ENCODE measurements around the gene EHMT1.
"Not testable (repeated sequence)": the region's sequence is repeated elsewhere in the genome, so short reads cannot be mapped to it uniquely, and the experiment has no call there.

EHMT1 gene

DNA sequence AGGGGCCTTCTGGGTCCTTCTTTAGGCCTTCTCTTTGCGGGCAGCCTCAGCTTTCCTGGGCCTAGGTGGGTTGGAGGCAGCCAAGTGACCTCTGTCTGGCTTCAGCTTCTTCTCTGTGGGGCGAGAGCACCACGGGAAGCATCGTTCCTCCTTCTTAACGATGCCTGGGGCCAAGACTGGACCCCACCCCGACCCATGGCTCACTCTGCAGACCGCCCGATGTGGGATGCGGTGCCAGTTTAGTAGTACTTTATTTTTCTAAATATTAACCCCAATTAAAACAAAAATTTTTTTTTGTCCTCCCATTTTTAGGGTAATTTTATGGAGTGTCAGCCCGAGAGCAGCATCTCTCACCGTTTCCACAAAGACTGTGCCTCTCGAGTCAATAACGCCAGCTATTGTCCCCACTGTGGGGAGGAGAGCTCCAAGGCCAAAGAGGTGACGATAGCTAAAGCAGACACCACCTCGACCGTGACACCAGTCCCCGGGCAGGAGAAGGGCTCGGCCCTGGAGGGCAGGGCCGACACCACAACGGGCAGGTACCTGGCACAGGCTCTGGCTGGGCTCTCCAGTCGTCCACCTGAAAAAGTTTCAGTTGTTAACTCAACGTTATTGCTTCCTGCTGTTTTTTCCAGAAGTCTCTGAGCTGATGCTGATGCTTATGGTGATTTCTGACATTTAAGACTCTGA, 157.6 kb downstream of the EHMT1 start:
- Mint-ChIP-seq H3K36me3 (ENCODE audit: low read depth) (peaks cover 19% of the 10 kb centered on the region), H3K27ac (no peak overlapping the region), H3K9me3 (no peaks in the 10 kb centered on the region), H3K27me3 (ENCODE audit: low read depth) (no peaks in the 10 kb centered on the region), H3K4me3 (no peak overlapping the region), H3K4me1 (peaks cover 13% of the 10 kb centered on the region)
- TF ChIP-seq, protein P1, sequence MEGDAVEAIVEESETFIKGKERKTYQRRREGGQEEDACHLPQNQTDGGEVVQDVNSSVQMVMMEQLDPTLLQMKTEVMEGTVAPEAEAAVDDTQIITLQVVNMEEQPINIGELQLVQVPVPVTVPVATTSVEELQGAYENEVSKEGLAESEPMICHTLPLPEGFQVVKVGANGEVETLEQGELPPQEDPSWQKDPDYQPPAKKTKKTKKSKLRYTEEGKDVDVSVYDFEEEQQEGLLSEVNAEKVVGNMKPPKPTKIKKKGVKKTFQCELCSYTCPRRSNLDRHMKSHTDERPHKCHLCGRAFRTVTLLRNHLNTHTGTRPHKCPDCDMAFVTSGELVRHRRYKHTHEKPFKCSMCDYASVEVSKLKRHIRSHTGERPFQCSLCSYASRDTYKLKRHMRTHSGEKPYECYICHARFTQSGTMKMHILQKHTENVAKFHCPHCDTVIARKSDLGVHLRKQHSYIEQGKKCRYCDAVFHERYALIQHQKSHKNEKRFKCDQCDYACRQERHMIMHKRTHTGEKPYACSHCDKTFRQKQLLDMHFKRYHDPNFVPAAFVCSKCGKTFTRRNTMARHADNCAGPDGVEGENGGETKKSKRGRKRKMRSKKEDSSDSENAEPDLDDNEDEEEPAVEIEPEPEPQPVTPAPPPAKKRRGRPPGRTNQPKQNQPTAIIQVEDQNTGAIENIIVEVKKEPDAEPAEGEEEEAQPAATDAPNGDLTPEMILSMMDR (IDR thresholded peaks at IDR 0.05; ENCODE audit: unreplicated experiment in 3 of 3): no peak

DNA sequence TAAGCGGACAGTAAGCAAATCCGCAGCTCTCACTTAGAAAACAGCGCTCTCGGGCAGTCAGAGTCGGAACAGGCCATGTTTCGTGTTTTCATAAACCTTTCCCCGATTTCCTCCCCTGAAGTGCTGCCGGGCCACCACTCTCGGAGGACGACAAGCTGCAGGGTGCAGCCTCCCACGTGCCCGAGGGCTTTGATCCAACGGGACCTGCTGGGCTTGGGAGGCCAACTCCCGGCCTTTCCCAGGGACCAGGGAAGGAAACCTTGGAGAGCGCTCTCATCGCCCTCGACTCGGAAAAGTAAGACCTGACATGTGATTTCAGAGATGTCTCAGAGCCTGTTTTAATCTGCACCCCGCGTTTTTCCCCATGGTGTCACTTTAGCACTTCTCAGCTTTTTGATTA, 159.0 kb downstream of the EHMT1 start:
- Mint-ChIP-seq H3K27me3 (ENCODE audit: low read depth) (no peaks in the 10 kb centered on the region), H3K4me3 (no peak overlapping the region), H3K36me3 (ENCODE audit: low read depth) (peaks cover 19% of the 10 kb centered on the region), H3K9me3 (no peaks in the 10 kb centered on the region), H3K4me1 (peaks cover 10% of the 10 kb centered on the region), H3K27ac (no peak overlapping the region)
- TF ChIP-seq, protein P1 (IDR thresholded peaks at IDR 0.05; ENCODE audit: unreplicated experiment in 3 of 3): no peak

DNA sequence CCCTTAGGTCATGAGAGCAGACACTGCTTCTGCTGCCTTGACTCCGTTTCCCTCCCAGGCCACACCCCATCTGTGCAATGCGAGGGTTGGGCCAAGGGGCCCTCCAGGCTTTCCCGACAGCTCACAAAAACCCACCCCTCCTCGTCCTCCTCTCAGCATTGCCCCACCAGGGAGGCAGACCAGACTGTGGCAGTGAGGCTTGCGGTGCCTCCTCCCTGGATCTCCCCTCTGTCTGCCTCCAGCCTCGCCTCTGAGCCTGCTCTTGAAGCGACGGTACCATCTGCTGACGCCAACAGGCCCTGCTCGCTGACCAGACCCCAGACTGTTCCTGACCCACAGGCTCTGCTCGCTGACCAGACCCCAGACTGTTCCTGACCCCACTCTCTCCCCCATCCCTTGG, 159.5 kb downstream of the EHMT1 start:
- H3K4me1 Mint-ChIP-seq: peaks cover 16% of the 10 kb centered on the region

DNA sequence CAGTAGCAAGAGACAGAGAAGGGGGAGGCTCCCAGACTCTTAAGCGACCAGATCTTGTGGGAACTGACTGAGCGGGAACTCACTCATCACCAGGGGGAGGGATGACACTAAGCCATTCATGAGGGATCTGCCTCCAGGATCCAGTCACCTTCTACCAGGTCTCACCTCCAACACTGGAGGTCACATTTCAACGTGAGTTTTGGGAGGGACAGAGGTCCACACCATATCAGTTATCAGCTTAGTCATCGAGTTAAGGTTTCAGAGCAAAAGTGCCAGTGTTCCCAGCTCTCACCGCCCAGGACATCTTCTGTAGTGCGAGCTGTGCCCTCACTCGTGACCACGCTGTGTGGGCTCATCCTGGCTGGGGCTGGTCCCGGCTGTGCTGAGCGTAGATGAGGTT, 160.1 kb downstream of the EHMT1 start:
- no peaks in the 10 kb centered on the region for H3K9me3 Mint-ChIP-seq
- no peak overlapping the region for H3K27ac Mint-ChIP-seq
- peaks cover 22% of the 10 kb centered on the region for H3K4me1 Mint-ChIP-seq
- TF ChIP-seq, protein P1 (IDR thresholded peaks at IDR 0.05; ENCODE audit: unreplicated experiment in 3 of 3): no peak
- peaks cover 23% of the 10 kb centered on the region for H3K36me3 Mint-ChIP-seq (ENCODE audit: low read depth)
- H3K27me3 Mint-ChIP-seq (ENCODE audit: low read depth): no peaks in the 10 kb centered on the region
- H3K4me3 Mint-ChIP-seq: no peak overlapping the region

More for the DNA sequence above, 159.5 kb downstream of the EHMT1 start:
- H3K27ac Mint-ChIP-seq: no peak overlapping the region
- TF ChIP-seq, protein P1 (IDR thresholded peaks at IDR 0.05; ENCODE audit: unreplicated experiment in 3 of 3): no peak
- H3K4me3 Mint-ChIP-seq: no peak overlapping the region
- H3K36me3 Mint-ChIP-seq (ENCODE audit: low read depth): peaks cover 20% of the 10 kb centered on the region
- H3K9me3 Mint-ChIP-seq: no peaks in the 10 kb centered on the region
- H3K27me3 Mint-ChIP-seq (ENCODE audit: low read depth): no peaks in the 10 kb centered on the region

DNA sequence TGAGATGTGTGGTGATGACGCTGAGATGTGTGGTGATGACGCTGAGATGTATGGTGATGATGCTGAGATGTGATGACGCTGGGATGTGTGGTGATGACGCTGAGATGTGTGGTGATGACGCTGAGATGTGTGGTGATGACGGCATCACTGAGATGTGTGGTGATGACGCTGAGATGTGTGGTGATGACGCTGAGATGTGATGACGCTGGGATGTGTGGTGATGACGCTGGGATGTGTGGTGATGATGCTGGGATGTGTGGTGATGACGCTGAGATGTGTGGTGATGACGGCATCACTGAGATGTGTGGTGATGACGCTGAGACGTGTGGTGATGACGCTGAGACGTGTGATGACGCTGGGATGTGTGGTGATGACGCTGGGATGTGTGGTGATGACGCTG, 161.2 kb downstream of the EHMT1 start:
- not testable (repeated sequence) for H3K4me3 Mint-ChIP-seq; H3K27me3 Mint-ChIP-seq (ENCODE audit: low read depth); H3K27ac Mint-ChIP-seq; H3K9me3 Mint-ChIP-seq
- Mint-ChIP-seq H3K4me1 (peaks cover 29% of the 10 kb centered on the region), H3K36me3 (ENCODE audit: low read depth) (peaks cover 31% of the 10 kb centered on the region)

DNA sequence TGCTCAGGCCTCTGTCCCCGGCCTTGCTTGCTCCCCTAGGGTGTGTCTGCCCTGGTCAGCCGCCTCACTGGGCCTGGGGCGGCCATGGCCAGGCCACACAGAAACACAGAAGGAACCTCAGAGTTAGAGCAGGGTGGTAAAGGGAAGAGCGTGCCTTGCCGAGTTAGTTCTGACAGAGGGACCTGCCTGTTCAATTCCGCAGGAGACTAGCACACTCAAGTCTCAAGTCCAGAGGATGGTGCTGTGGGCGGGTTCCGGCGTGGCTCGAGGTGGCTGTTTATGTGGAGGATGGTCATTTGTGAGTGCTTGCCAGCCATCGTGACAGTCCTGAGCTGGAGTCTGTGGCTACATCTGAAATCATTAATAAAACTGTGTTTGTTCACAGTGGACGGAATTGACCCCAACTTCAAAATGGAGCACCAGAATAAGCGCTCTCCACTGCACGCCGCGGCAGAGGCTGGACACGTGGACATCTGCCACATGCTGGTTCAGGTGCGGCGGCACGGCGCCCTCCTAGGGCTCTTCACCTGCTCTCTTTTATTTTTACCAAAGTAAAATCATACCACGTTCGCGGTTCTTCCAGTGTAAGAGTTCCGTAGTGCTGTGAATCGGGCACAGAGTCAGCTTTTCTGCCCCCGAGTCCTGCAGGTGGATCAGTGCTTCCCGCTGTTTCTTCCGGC, 163.2 kb downstream of the EHMT1 start:
- Mint-ChIP-seq H3K27me3 (ENCODE audit: low read depth) (no peaks in the 10 kb centered on the region), H3K9me3 (no peaks in the 10 kb centered on the region), H3K4me3 (no peak overlapping the region), H3K36me3 (ENCODE audit: low read depth) (peaks cover 40% of the 10 kb centered on the region), H3K4me1 (peaks cover 44% of the 10 kb centered on the region), H3K27ac (peak overlapping the region; percentile 12 to 93 (median 86))
- TF ChIP-seq, protein P1 (IDR thresholded peaks at IDR 0.05; ENCODE audit: unreplicated experiment in 3 of 3): no peak
